A549 treated with GW870086 at 1 μM for 4 hours (cell line): ENCODE results near the gene EPHA3. TPM values are rescaled to one million over a fixed set of nuclear protein-coding genes. Genes with fewer than 3 reads are reported as not detected.

Experiments
- total RNA-seq: library from RNA; stranded (reverse); fragments of 200-300 nt; extraction: Qiagen RNA extraction; gene quantifications from 5 replicates; pipeline ENCODE4 v1.2.3, GENCODE V29; 2022; ENCODE audit warnings: low read depth

The EPHA3 gene
- total RNA-seq: not detected in 5 replicates

DNA sequence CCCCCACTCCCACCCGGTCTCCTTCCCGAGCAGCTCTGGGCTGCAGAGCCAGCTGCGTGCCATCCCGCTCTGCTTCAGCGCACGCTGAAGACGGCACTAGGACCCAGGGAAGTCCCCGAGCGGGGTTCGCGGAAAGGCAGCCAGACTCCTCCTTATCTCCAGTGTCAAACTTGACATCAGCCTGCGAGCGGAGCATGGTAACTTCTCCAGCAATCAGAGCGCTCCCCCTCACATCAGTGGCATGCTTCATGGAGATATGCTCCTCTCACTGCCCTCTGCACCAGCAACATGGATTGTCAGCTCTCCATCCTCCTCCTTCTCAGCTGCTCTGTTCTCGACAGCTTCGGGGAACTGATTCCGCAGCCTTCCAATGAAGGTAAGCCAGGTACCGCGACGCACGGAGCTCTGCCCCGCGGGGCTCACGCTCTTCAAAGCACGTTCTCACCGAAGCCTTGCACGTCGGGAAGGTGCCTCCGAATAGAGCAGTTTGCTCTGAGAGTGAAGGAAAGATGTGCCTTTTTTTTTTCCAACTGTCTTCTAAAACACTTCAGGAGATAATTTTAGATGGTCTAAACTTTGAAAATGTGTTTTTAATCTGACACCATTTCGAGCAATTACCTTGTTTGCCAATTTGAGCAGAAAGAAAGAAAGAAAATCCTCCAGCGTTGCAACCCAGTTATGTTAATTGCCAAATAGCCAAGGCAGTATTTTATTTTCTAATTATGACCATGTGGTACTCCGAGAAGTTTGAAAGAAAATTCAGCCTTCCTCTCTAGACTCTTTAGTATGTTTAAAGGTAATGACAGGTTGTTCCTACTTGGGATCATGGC lies at the start of gene EPHA3:
TSS of gene EPHA3 (plus strand) at position 161 of the 830 bp plus-strand sequence. CDS start at position 289, 128 bp downstream.

